ENCODE results near the gene C9orf50. TPM values are rescaled to one million over a fixed set of nuclear protein-coding genes. Genes with fewer than 3 reads are reported as not detected.
A peak's percentile ranks its signal among the peaks of the same experiment; 100 is the strongest.

Gene C9orf50
- total RNA-seq, 2 experiments from 2014 or later: not detected

DNA sequence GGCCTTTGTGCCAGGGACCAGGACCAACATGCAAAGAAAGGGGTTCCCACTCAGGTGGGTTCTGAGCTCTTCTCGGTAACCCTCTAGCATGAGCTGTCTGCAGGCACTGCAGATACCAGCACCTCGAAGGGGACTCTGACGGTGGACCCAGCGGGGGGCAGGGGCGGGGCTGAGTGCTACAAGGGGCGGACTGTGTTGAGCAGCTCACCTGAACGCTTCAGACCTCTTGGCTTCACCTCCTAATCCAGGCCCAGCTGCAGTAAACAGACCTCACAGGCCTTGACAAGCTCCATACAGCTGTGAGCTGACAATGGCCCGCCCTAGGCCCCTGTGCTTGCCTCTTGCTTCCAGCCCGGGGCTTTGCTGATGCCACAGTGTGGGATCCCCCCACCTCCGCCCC lies 48.4 kb downstream of the C9orf50 start:
- DNase-seq: no peak
- CTCF ChIA-PET: interaction anchor here (1.1 kb wide), 1 partner anchor 441 kb away, joined by 4 read pairs; no protein-coding TSS in a partner anchor
- H3K27me3 Mint-ChIP-seq: peaks cover 16% of the 10 kb centered on the region

DNA sequence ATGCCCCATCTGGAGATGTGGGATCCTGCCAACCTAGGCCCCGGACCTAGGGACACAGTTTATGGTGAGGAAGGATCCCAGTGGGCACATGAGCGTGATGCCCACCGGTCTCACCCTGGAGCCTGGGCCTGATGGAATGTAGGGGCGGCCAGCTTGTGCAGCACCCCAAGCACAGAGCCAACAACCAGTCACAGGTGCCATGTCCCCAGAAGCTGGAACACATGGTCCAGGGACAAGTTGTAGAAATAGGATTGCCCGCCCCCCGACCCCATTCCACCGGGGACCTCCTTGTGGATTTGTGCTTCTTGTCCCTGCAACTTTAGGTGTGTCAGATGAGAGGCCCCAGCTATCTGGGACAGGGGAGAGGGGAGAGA lies 48.9 kb downstream of the C9orf50 start:
- DNase-seq (no peak), ATAC-seq (no peak)
- intact Hi-C loops (cut with micrococcal nuclease): no loop called here
- POLR2A ChIA-PET: interaction anchor here (0.8 to 1.4 kb wide), 2 partner anchors 10 to 73 kb away, joined by 3 to 6 read pairs; no protein-coding TSS in a partner anchor
- Mint-ChIP-seq H3K27ac (no peak overlapping the region), H3K9me3 (peaks cover 6% of the 10 kb centered on the region), H3K36me3 (ENCODE audit: low read depth) (peaks cover 7% of the 10 kb centered on the region), H3K27me3 (peaks cover 20% of the 10 kb centered on the region), H3K4me1 (ENCODE audit: low read depth) (peaks cover 27% of the 10 kb centered on the region), H3K4me3 (no peak overlapping the region)
- CTCF ChIA-PET: interaction anchor here (1.1 kb wide), 1 partner anchor 440 kb away, joined by 4 read pairs; no protein-coding TSS in a partner anchor
- TF ChIP-seq, protein P1, sequence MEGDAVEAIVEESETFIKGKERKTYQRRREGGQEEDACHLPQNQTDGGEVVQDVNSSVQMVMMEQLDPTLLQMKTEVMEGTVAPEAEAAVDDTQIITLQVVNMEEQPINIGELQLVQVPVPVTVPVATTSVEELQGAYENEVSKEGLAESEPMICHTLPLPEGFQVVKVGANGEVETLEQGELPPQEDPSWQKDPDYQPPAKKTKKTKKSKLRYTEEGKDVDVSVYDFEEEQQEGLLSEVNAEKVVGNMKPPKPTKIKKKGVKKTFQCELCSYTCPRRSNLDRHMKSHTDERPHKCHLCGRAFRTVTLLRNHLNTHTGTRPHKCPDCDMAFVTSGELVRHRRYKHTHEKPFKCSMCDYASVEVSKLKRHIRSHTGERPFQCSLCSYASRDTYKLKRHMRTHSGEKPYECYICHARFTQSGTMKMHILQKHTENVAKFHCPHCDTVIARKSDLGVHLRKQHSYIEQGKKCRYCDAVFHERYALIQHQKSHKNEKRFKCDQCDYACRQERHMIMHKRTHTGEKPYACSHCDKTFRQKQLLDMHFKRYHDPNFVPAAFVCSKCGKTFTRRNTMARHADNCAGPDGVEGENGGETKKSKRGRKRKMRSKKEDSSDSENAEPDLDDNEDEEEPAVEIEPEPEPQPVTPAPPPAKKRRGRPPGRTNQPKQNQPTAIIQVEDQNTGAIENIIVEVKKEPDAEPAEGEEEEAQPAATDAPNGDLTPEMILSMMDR (IDR thresholded peaks at IDR 0.05): no peak

More for the DNA sequence above, 48.4 kb downstream of the C9orf50 start:
- ATAC-seq: no peak
- intact Hi-C loops (cut with micrococcal nuclease): no loop called here
- POLR2A ChIA-PET: interaction anchor here (0.8 to 1.4 kb wide), 2 partner anchors 10 to 74 kb away, joined by 3 to 6 read pairs; no protein-coding TSS in a partner anchor
- H3K27ac Mint-ChIP-seq: no peak overlapping the region
- peaks cover 29% of the 10 kb centered on the region for H3K4me1 Mint-ChIP-seq (ENCODE audit: low read depth)
- peaks cover 6% of the 10 kb centered on the region for H3K9me3 Mint-ChIP-seq
- no peak overlapping the region for H3K4me3 Mint-ChIP-seq
- peaks cover 7% of the 10 kb centered on the region for H3K36me3 Mint-ChIP-seq (ENCODE audit: low read depth)
- TF ChIP-seq, protein P1 (IDR thresholded peaks at IDR 0.05): no peak

DNA sequence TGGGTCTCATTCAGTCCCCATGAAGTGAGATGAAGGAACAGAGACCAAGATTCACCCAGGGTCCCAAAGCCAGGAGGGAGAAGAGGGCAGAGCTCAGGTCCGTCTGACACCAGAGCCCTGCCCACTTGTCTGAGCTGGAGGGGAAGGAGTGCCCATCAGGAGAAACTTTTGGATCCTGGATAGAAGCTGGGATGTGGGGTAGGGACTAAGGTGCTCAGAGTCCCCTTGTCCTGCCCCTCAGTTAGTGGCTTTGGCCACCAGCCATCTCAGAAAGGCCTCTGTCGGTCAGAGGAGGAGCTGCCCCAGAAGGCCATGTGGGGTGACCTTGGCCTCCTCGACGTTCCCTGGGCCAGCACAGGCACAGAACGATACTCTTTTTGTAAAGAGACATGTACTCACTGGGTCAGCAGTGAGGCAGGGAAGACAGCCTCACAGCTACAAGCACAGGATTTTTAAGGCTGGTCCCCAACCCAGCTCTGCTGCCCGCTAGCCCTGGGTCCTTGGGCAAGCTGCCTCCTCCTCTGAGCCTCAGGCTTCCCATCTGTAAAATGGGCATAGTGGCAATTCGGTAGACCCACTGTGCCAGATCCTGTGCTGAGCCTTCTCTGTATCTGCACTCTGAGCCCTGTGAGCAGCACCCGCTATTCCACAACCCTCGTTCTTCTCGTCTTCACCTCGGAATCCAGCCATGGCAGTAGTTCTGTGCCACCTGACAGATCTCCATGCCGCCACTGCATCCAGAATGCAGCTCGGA lies 49.4 kb downstream of the C9orf50 start:
- no peak overlapping the region for H3K4me3 Mint-ChIP-seq
- intact Hi-C loops (cut with micrococcal nuclease): no loop called here
- no peak for DNase-seq
- H3K27ac Mint-ChIP-seq: no peak overlapping the region
- ChIA-PET POLR2A (interaction anchor here (1.3 to 1.4 kb wide), 2 partner anchors 17 to 73 kb away, joined by 4 to 6 read pairs; no protein-coding TSS in a partner anchor), CTCF (interaction anchor here (1.1 kb wide), 1 partner anchor 440 kb away, joined by 4 read pairs; no protein-coding TSS in a partner anchor)
- H3K27me3 Mint-ChIP-seq: peaks cover 22% of the 10 kb centered on the region
- H3K36me3 Mint-ChIP-seq (ENCODE audit: low read depth): peaks cover 7% of the 10 kb centered on the region
- ATAC-seq: no peak
- peaks cover 26% of the 10 kb centered on the region for H3K4me1 Mint-ChIP-seq (ENCODE audit: low read depth)
- peaks cover 6% of the 10 kb centered on the region for H3K9me3 Mint-ChIP-seq
- TF ChIP-seq, protein P1 (IDR thresholded peaks at IDR 0.05): no peak

DNA sequence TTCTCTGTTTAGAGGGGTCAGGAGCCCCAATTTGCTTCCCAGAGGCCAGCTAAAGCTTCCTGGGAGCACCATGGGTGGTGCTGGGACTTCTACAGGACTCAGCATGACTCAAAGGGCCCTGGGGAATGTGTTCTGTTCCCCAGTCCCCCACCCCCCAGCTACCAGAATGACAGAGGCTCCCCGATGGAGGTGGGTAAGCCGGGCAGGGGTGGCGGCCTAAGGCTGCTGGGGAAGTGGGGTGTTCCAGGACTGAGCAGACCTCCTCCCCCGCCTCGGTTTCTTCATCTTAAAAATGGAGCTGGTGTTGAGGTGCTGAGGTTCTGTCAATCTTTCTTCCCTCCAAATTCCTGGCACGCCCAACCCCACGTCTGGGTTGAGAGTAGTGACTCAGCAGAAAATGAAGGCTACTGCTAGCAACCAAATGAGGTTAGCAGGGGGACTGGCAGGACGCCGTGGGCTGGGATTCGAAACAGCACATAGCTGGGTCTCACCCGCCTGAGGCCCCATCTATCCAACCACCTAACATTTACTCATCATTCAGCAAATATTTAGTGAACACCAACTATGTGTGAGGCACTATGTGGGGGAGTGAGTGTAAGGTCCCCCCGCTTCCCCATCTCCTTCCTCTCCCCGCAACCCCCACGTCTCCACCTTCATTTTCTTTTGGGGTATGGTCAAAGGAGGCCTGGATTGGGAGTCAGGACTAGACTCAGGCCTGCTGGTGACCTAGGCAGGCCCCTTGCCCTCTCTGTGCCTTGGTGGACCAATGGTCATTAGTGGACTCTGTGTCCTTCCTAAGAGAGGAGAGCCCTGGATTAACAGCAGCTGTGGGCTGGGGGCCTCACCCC lies 50.2 kb downstream of the C9orf50 start:
- H3K4me1 Mint-ChIP-seq (ENCODE audit: low read depth): peaks cover 26% of the 10 kb centered on the region
- intact Hi-C loops (cut with micrococcal nuclease): no loop called here
- DNase-seq (peak; percentile 68), ATAC-seq (peak; percentile 64)
- H3K27me3 Mint-ChIP-seq: peaks cover 22% of the 10 kb centered on the region
- TF ChIP-seq, protein P1 (IDR thresholded peaks at IDR 0.05): no peak
- H3K9me3 Mint-ChIP-seq: peaks cover 6% of the 10 kb centered on the region
- ChIA-PET POLR2A (interaction anchor here (0.5 to 1.3 kb wide), 3 partner anchors 17 to 157 kb away, joined by 3 to 4 read pairs (median 3); no protein-coding TSS in a partner anchor), CTCF (interaction anchor here (1.0 to 1.3 kb wide), 3 partner anchors 23 to 428 kb away, joined by 3 to 4 read pairs (median 3); no protein-coding TSS in a partner anchor)
- no peak overlapping the region for H3K4me3 Mint-ChIP-seq
- H3K36me3 Mint-ChIP-seq (ENCODE audit: low read depth): peaks cover 7% of the 10 kb centered on the region
- H3K27ac Mint-ChIP-seq: peak overlapping the region; percentile 15
